ENCODE measurements around the gene PRKCZ.

DNA sequence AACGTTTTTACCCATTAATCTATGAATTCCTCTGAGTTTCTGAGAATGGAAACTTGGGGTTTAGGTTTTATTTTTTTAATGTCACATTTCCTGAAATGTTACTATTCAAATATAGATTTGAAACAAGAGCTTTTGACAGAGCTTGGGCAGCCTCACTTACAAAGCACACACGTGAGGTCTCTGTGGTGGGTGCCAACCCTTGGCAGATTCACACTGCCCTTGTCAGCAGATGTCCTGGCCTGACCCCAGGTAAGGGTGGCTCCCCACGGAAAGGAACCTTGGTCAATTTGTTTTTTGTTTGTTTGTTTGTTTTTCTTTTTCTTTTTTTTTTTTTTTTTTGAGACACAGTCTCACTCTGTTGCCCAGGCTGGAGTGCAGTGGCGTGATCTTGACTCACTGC, 90.8 kb downstream of the PRKCZ start:
- TF ChIP-seq, protein P1, sequence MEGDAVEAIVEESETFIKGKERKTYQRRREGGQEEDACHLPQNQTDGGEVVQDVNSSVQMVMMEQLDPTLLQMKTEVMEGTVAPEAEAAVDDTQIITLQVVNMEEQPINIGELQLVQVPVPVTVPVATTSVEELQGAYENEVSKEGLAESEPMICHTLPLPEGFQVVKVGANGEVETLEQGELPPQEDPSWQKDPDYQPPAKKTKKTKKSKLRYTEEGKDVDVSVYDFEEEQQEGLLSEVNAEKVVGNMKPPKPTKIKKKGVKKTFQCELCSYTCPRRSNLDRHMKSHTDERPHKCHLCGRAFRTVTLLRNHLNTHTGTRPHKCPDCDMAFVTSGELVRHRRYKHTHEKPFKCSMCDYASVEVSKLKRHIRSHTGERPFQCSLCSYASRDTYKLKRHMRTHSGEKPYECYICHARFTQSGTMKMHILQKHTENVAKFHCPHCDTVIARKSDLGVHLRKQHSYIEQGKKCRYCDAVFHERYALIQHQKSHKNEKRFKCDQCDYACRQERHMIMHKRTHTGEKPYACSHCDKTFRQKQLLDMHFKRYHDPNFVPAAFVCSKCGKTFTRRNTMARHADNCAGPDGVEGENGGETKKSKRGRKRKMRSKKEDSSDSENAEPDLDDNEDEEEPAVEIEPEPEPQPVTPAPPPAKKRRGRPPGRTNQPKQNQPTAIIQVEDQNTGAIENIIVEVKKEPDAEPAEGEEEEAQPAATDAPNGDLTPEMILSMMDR (IDR thresholded peaks at IDR 0.05; ENCODE audit: low read depth, low read length), result no peak
- TF ChIP-seq EZH2phosphoT487 (IDR thresholded peaks at IDR 0.05; ENCODE audit: low read depth), result no peak

Data from OCI-LY3 (cell line).